GM12878 (cell line): ENCODE measurements around the gene RCC2.

ENCODE experiments used
- DPF2 ChIP-seq: fragments of 450-650 bp; IDR thresholded peaks from 2 replicates; pipeline ENCODE4 v1.6.1; 2017; ENCODE audit warnings: mild to moderate bottlenecking
- KDM1A ChIP-seq: fragments of 200-600 bp; sonication (generic); IDR thresholded peaks from 2 replicates; pipeline ENCODE4 v1.6.1; 2016; ENCODE audit warnings: borderline replicate concordance
- POLR2AphosphoS5 ChIP-seq: IDR thresholded peaks from 2 replicates; pipeline ENCODE4 v1.6.1; 2011; ENCODE audit warnings: mild to moderate bottlenecking, low read length, inconsistent platforms
- RELA ChIP-seq: fragments of 450-650 bp; IDR thresholded peaks from 2 replicates; pipeline ENCODE4 v1.8.0; 2014; ENCODE audit warnings: borderline replicate concordance; ENCODE audit not compliant: partially characterized antibody
- TCF3 ChIP-seq: IDR thresholded peaks from 2 replicates; pipeline ENCODE4 v1.6.1; 2012; ENCODE audit warnings: low read depth, mild to moderate bottlenecking, low read length, borderline replicate concordance; ENCODE audit not compliant: insufficient read depth
- ZBED1 ChIP-seq: IDR thresholded peaks from 2 replicates; pipeline ENCODE4 v1.6.1; 2016; ENCODE audit warnings: borderline replicate concordance
- TF ChIP-seq, protein P1 (sequence below), 3 experiments: IDR thresholded peaks in 2 of 3; conservative IDR thresholded peaks in 1 of 3; 2 replicates each; pipeline ENCODE4 v1.5.1; 2011; ENCODE audit warnings: low read depth in 3 of 3, low read length in 3 of 3, mild to moderate bottlenecking in 3 of 3, control low read depth in 2 of 3, moderate library complexity in 2 of 3, inconsistent platforms in 1 of 3, mixed read lengths in 1 of 3; ENCODE audit not compliant: control insufficient read depth in 2 of 3, insufficient read depth in 1 of 3; ENCODE audit errors: extremely low read depth in 1 of 3
- TF ChIP-seq, protein P2 (sequence below): IDR thresholded peaks from 2 replicates; pipeline ENCODE4 v1.6.1; 2011; ENCODE audit warnings: low read depth, low read length, improper control_type of control experiment, borderline replicate concordance
- TF ChIP-seq, protein P3 (sequence below): IDR thresholded peaks from 2 replicates; pipeline ENCODE4 v1.6.1; 2012; ENCODE audit warnings: low read depth, low read length, improper control_type of control experiment

DNA sequence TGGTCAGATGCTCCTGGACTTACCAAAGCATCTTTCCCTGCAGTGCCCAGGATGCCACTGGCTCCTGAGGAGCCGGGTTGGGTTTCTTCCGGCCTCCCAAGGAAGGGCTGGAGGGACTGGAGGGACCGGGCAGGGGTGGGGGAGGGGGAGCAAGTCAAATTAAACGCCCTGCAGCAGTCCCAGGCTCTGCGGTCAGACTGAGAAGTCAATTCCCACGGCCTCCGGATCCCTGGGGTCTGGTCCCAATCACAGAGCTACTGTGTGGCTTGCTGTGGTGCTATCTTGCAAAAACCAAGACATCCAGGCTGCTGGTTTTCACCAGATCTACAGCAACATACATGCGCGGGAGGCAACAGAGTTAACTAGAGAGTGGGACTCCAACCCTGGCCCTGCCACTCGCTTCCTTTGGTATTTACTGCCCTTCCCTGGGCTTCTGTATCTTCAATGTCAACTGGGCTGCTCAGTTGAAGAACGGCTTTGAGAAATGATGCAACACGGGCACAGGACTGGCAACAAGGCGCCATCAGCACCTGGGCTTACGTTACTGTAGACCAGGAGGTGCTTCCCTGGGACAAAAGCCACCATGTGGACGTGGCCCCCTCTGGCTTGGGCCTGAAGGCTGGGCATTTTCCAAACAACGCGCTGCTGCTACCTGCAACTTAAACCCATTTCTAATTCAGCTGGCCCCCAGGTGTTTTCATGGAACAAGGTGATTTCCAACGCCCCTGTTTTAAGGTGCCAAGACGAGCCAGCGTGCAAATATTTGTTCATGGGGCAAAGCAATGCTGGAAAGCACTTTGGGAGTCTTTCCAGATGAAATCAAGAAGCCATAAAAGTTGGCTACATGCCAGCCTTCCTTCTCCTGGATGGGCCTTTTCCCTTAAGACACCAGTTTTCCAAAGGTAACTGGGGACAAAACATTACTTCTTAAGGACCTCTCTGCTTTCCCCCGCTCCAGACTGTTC is 11.5 kb downstream of the RCC2 start:
- TF ChIP-seq, protein P1, sequence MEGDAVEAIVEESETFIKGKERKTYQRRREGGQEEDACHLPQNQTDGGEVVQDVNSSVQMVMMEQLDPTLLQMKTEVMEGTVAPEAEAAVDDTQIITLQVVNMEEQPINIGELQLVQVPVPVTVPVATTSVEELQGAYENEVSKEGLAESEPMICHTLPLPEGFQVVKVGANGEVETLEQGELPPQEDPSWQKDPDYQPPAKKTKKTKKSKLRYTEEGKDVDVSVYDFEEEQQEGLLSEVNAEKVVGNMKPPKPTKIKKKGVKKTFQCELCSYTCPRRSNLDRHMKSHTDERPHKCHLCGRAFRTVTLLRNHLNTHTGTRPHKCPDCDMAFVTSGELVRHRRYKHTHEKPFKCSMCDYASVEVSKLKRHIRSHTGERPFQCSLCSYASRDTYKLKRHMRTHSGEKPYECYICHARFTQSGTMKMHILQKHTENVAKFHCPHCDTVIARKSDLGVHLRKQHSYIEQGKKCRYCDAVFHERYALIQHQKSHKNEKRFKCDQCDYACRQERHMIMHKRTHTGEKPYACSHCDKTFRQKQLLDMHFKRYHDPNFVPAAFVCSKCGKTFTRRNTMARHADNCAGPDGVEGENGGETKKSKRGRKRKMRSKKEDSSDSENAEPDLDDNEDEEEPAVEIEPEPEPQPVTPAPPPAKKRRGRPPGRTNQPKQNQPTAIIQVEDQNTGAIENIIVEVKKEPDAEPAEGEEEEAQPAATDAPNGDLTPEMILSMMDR (IDR thresholded peaks at IDR 0.05 in 2 of 3, conservative IDR thresholded peaks at IDR 0.05 in 1 of 3; ENCODE audit: control insufficient read depth in 2 of 3, extremely low read depth in 1 of 3, insufficient read depth in 1 of 3, low read depth in 3 of 3, low read length in 3 of 3), result no peak
- TF ChIP-seq RELA, result no peak
- TF ChIP-seq DPF2, result no peak
- TF ChIP-seq POLR2AphosphoS5, result no peak
- TF ChIP-seq, protein P2, sequence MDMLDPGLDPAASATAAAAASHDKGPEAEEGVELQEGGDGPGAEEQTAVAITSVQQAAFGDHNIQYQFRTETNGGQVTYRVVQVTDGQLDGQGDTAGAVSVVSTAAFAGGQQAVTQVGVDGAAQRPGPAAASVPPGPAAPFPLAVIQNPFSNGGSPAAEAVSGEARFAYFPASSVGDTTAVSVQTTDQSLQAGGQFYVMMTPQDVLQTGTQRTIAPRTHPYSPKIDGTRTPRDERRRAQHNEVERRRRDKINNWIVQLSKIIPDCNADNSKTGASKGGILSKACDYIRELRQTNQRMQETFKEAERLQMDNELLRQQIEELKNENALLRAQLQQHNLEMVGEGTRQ, result no peak
- no peak for TF ChIP-seq TCF3
- TF ChIP-seq ZBED1, result no peak
- TF ChIP-seq, protein P3, sequence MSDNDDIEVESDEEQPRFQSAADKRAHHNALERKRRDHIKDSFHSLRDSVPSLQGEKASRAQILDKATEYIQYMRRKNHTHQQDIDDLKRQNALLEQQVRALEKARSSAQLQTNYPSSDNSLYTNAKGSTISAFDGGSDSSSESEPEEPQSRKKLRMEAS, result no peak
- TF ChIP-seq KDM1A, result no peak
